ENCODE results near the gene PIGB. TPM values are rescaled to one million over a fixed set of nuclear protein-coding genes. Genes with fewer than 3 reads are reported as not detected.
"Not testable (repeated sequence)": the region's sequence is repeated elsewhere in the genome, so short reads cannot be mapped to it uniquely, and the experiment has no call there.

PIGB gene
- total RNA-seq, 1 donor from 2014 or later, result 19.9 TPM

GRCh38 chr15:55361048-55361447 lies 42.0 kb downstream of the PIGB start:
- no peaks in the 10 kb centered on the region for H3K9me3 Mint-ChIP-seq
- no peak overlapping the region for H3K27ac Mint-ChIP-seq
- no peak overlapping the region for H3K4me3 Mint-ChIP-seq
- intact Hi-C loops (cut with micrococcal nuclease), result no loop called here
- H3K36me3 Mint-ChIP-seq (ENCODE audit: low read depth), result peaks cover 28% of the 10 kb centered on the region
- H3K27me3 Mint-ChIP-seq (ENCODE audit: insufficient read depth), result no peaks in the 10 kb centered on the region
- no peaks in the 10 kb centered on the region for H3K4me1 Mint-ChIP-seq (ENCODE audit: low read depth)
- DNase-seq (ENCODE audit: low spot score), result no peak

- Mint-ChIP-seq H3K9me3 (no peaks in the 10 kb centered on the region), H3K4me1 (ENCODE audit: low read depth) (no peaks in the 10 kb centered on the region), H3K27me3 (ENCODE audit: insufficient read depth) (no peaks in the 10 kb centered on the region), H3K36me3 (ENCODE audit: low read depth) (peaks cover 18% of the 10 kb centered on the region), H3K27ac (no peak overlapping the region), H3K4me3 (no peak overlapping the region)
- no peak for DNase-seq (ENCODE audit: low spot score)
- intact Hi-C loops (cut with micrococcal nuclease), result no loop called here
Observed at GRCh38 chr15:55362641-55363040, 43.6 kb downstream of the PIGB start.

- no peak for DNase-seq (ENCODE audit: low spot score)
- H3K36me3 Mint-ChIP-seq (ENCODE audit: low read depth), result peaks cover 7% of the 10 kb centered on the region
- H3K9me3 Mint-ChIP-seq, result no peaks in the 10 kb centered on the region
- H3K27me3 Mint-ChIP-seq (ENCODE audit: insufficient read depth), result no peaks in the 10 kb centered on the region
- H3K4me3 Mint-ChIP-seq, result no peak overlapping the region
- H3K27ac Mint-ChIP-seq, result no peak overlapping the region
- peaks cover 5% of the 10 kb centered on the region for H3K4me1 Mint-ChIP-seq (ENCODE audit: low read depth)
- intact Hi-C loops (cut with micrococcal nuclease), result no loop called here
Observed at GRCh38 chr15:55366981-55367380, 48.0 kb downstream of the PIGB start.

DNA sequence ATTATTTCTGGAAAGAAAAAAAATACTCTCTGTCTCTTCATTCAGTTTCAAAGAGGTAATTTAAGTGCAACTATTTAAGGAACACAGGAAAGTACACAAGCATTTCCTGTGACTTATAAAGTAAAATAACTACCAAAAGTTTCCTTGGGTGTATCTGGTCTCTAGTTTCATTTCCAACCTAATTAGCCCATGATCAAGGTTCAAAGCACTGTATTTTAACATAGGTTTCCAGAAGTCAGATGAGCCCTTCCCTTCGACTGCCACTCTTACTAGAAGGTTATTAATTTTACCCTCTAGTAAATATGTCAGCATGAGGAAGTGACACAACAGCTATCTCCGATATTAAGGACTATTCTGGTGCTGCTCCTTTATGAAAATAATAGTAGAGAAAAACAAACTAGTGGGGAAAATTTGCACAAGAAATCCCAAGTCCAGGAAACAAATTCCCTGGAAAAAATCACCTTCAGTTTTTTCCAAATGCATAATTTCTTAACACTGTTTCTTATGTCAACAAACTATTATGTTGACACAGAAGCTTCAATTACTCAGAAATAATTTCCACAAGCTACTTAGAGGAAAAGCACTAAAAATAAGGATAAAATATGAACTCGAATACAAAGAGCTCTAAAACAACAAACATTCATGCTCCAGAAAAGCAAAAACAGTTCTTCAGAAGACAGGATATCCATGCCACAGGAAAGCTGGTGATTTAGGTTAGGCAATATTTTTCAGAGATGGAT lies 53.8 kb downstream of the PIGB start:
- no peaks in the 10 kb centered on the region for H3K9me3 Mint-ChIP-seq

DNA sequence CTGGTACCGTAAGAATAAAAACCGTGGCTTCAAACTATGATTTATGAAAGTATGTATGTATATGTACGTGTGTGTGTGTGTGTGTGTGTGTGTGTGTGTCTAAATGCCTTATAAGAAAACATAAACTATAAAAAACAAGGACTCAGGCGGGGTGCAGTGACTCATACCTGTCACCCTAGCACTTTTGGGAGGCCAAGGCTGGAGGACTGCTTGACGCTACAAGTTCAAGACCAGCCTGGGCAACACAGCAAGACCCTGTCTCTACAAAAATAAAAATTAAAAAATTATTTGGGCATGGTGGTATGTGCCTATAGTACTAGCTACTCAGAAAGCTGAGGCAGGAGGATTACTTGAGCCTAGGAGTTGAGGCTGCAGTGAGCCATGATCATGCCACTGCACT lies 60.1 kb downstream of the PIGB start:
- Mint-ChIP-seq H3K27me3 (ENCODE audit: insufficient read depth) (no peaks in the 10 kb centered on the region), H3K4me1 (ENCODE audit: low read depth) (no peaks in the 10 kb centered on the region), H3K9me3 (no peaks in the 10 kb centered on the region), H3K4me3 (no peak overlapping the region), H3K27ac (no peak overlapping the region), H3K36me3 (ENCODE audit: low read depth) (peaks cover 13% of the 10 kb centered on the region)
- intact Hi-C loops (cut with micrococcal nuclease), result no loop called here
- DNase-seq (ENCODE audit: low spot score), result no peak

More for the DNA sequence above, 53.8 kb downstream of the PIGB start:
- no peaks in the 10 kb centered on the region for H3K27me3 Mint-ChIP-seq (ENCODE audit: insufficient read depth)
- DNase-seq (ENCODE audit: low spot score), result no peak
- peak overlapping the region; percentile 8 for H3K27ac Mint-ChIP-seq
- peaks cover 21% of the 10 kb centered on the region for H3K4me1 Mint-ChIP-seq (ENCODE audit: low read depth)
- intact Hi-C loops (cut with micrococcal nuclease), result loop anchor here (5.0 kb wide), 1 partner anchor 34 kb away; the partner anchor contains the start of genes CCPG1 and PIERCE2
- H3K36me3 Mint-ChIP-seq (ENCODE audit: low read depth), result peaks cover 11% of the 10 kb centered on the region
- no peak overlapping the region for H3K4me3 Mint-ChIP-seq

DNA sequence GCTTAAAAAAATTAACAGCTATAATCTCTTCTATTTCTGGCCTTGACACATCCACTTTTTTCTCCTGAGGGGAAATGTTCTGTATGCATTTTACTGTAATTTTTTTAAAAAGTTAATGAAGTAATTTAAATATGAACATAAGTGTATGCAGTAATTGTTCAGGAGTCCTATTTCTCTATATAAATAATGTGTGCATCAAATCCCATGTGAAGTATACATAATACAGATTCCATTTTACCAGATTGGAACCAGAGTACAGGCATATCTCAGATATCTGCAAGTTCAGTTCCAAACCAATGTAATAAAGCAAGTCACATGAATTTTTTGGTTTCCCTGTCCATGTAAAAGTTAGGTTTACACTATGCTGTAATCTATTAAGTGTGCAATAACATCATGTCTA lies 62.6 kb downstream of the PIGB start:
- H3K4me3 Mint-ChIP-seq, result no peak overlapping the region
- intact Hi-C loops (cut with micrococcal nuclease), result no loop called here
- no peak overlapping the region for H3K27ac Mint-ChIP-seq
- DNase-seq (ENCODE audit: low spot score), result no peak
- H3K27me3 Mint-ChIP-seq (ENCODE audit: insufficient read depth), result no peaks in the 10 kb centered on the region
- no peaks in the 10 kb centered on the region for H3K4me1 Mint-ChIP-seq (ENCODE audit: low read depth)
- no peaks in the 10 kb centered on the region for H3K9me3 Mint-ChIP-seq
- peaks cover 8% of the 10 kb centered on the region for H3K36me3 Mint-ChIP-seq (ENCODE audit: low read depth)

DNA sequence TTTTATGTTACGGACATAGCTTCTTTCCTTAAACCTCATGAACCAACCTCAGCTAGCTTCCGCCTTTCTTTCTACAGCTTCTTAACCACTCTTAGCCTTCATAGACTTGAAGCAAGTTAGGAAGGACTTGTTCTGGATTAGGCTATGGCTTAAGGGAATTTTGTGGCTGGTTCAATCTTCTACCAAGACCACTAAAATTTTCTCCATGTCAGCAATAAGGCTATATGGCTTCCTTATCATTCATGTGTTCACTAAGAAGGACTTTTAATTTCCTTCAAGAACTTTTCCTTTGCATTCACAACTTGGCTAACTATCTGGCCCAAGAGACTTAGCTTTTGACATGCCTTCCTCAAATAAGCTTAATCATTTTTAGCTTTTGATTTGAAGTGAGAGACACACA lies 64.7 kb downstream of the PIGB start:
- H3K4me1 Mint-ChIP-seq (ENCODE audit: low read depth), result no peaks in the 10 kb centered on the region
- no peak overlapping the region for H3K27ac Mint-ChIP-seq
- peaks cover 8% of the 10 kb centered on the region for H3K36me3 Mint-ChIP-seq (ENCODE audit: low read depth)
- H3K27me3 Mint-ChIP-seq (ENCODE audit: insufficient read depth), result no peaks in the 10 kb centered on the region
- no peaks in the 10 kb centered on the region for H3K9me3 Mint-ChIP-seq
- DNase-seq (ENCODE audit: low spot score), result no peak
- intact Hi-C loops (cut with micrococcal nuclease), result no loop called here
- H3K4me3 Mint-ChIP-seq, result no peak overlapping the region

GRCh38 chr15:55387027-55387426 lies 68.0 kb downstream of the PIGB start:
- Mint-ChIP-seq H3K36me3 (ENCODE audit: low read depth) (peaks cover 8% of the 10 kb centered on the region), H3K27ac (no peak overlapping the region)

DNA sequence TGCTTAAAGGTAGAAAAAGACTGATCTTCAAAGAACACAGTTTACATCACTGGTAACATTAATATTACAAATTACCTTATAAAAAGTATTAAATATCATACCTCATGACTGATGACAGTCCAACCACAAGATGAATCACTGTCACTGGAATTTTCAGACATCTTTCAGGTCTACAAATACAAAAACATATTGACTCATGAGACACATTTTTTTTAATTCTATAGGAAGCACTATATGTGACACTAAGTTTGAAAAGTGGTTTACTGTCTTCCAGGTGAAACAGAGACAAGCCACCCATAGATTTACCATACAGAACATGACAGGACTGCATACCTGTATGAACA lies 70.2 kb downstream of the PIGB start:
- H3K27ac Mint-ChIP-seq, result no peak overlapping the region
- DNase-seq (ENCODE audit: low spot score), result no peak
- no peak overlapping the region for H3K4me3 Mint-ChIP-seq
- H3K9me3 Mint-ChIP-seq, result peaks cover 4% of the 10 kb centered on the region
- H3K36me3 Mint-ChIP-seq (ENCODE audit: low read depth), result peaks cover 3% of the 10 kb centered on the region
- no peaks in the 10 kb centered on the region for H3K4me1 Mint-ChIP-seq (ENCODE audit: low read depth)
- intact Hi-C loops (cut with micrococcal nuclease), result no loop called here
- H3K27me3 Mint-ChIP-seq (ENCODE audit: insufficient read depth), result no peaks in the 10 kb centered on the region

More at GRCh38 chr15:55387027-55387426, 68.0 kb downstream of the PIGB start:
- H3K4me1 Mint-ChIP-seq (ENCODE audit: low read depth), result no peaks in the 10 kb centered on the region
- no peaks in the 10 kb centered on the region for H3K9me3 Mint-ChIP-seq
- intact Hi-C loops (cut with micrococcal nuclease), result no loop called here
- no peak for DNase-seq (ENCODE audit: low spot score)
- no peaks in the 10 kb centered on the region for H3K27me3 Mint-ChIP-seq (ENCODE audit: insufficient read depth)
- no peak overlapping the region for H3K4me3 Mint-ChIP-seq

DNA sequence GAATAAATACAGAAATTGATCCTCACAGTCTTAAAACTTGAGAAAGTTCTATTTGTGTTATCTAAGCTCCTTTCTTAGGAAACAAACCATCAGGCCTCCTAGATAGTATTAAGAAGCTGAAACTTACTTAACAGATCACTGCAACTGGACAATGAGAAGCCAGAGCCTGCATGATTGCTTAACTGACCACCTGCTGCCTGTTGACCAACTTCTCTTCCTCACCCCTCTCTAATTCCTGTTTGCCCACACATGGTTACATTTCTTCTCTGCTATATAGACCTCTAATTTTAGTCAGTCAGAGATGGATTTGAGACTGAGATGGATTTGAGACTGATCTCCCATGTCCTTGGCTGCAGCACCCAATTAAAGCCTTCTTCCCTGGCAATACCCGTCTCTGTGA lies 75.7 kb downstream of the PIGB start:
- H3K4me1 Mint-ChIP-seq (ENCODE audit: low read depth), result no peaks in the 10 kb centered on the region
- H3K9me3 Mint-ChIP-seq, result peaks cover 4% of the 10 kb centered on the region
- H3K27ac Mint-ChIP-seq, result no peak overlapping the region
- H3K27me3 Mint-ChIP-seq (ENCODE audit: insufficient read depth), result no peaks in the 10 kb centered on the region
- H3K36me3 Mint-ChIP-seq (ENCODE audit: low read depth), result peaks cover 17% of the 10 kb centered on the region
- intact Hi-C loops (cut with micrococcal nuclease), result no loop called here
- no peak overlapping the region for H3K4me3 Mint-ChIP-seq
- no peak for DNase-seq (ENCODE audit: low spot score)

- no peak overlapping the region for H3K4me3 Mint-ChIP-seq
- no peaks in the 10 kb centered on the region for H3K27me3 Mint-ChIP-seq (ENCODE audit: insufficient read depth)
- intact Hi-C loops (cut with micrococcal nuclease), result no loop called here
- H3K9me3 Mint-ChIP-seq, result peaks cover 3% of the 10 kb centered on the region
- peaks cover 9% of the 10 kb centered on the region for H3K4me1 Mint-ChIP-seq (ENCODE audit: low read depth)
- H3K27ac Mint-ChIP-seq, result no peak overlapping the region
- DNase-seq (ENCODE audit: low spot score), result no peak
- H3K36me3 Mint-ChIP-seq (ENCODE audit: low read depth), result peaks cover 17% of the 10 kb centered on the region
Observed at GRCh38 chr15:55398243-55398642, 79.2 kb downstream of the PIGB start.

GRCh38 chr15:55400050-55400449 lies 81.0 kb downstream of the PIGB start:
- H3K4me3 Mint-ChIP-seq; H3K9me3 Mint-ChIP-seq; DNase-seq (ENCODE audit: low spot score); H3K27me3 Mint-ChIP-seq (ENCODE audit: insufficient read depth); intact Hi-C loops (cut with micrococcal nuclease); H3K27ac Mint-ChIP-seq: not testable (repeated sequence)
- H3K36me3 Mint-ChIP-seq (ENCODE audit: low read depth), result peaks cover 17% of the 10 kb centered on the region
- peaks cover 20% of the 10 kb centered on the region for H3K4me1 Mint-ChIP-seq (ENCODE audit: low read depth)

DNA sequence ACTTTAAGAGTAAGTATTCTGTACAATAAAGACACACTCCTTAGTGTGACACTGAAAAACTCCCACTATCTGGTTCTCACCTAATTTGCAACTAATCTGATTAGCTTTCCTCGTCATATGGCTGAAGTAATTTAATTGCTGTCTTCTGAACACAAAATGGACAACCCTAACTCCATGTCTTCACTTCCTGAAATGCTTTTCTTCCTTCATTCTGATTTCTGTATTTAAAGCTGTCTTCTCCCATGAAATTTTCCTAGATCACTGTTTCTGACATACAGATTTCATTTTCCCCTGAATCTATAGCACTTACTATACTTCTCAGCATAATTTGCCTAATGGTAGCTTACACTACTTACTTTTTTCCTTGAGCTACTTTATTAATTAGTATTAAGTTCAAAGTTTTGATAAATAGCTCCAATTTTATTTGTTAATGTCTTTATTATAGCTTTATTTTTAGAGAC lies 82.8 kb downstream of the PIGB start:
- H3K4me1 Mint-ChIP-seq (ENCODE audit: low read depth), result peaks cover 20% of the 10 kb centered on the region
- no peaks in the 10 kb centered on the region for H3K27me3 Mint-ChIP-seq (ENCODE audit: insufficient read depth)
- no peak overlapping the region for H3K4me3 Mint-ChIP-seq
- peaks cover 13% of the 10 kb centered on the region for H3K36me3 Mint-ChIP-seq (ENCODE audit: low read depth)
- H3K27ac Mint-ChIP-seq, result peak overlapping the region; percentile 6
- DNase-seq (ENCODE audit: low spot score), result no peak
- intact Hi-C loops (cut with micrococcal nuclease), result no loop called here
- H3K9me3 Mint-ChIP-seq, result no peaks in the 10 kb centered on the region

GRCh38 chr15:55402707-55403106 lies 83.7 kb downstream of the PIGB start:
- no peaks in the 10 kb centered on the region for H3K27me3 Mint-ChIP-seq (ENCODE audit: insufficient read depth)
- H3K4me3 Mint-ChIP-seq, result no peak overlapping the region
- peaks cover 13% of the 10 kb centered on the region for H3K36me3 Mint-ChIP-seq (ENCODE audit: low read depth)
- peaks cover 28% of the 10 kb centered on the region for H3K4me1 Mint-ChIP-seq (ENCODE audit: low read depth)
- peak overlapping the region; percentile 34 for H3K27ac Mint-ChIP-seq
- no peaks in the 10 kb centered on the region for H3K9me3 Mint-ChIP-seq
- intact Hi-C loops (cut with micrococcal nuclease), result no loop called here
- no peak for DNase-seq (ENCODE audit: low spot score)
